Endothelial cell of umbilical vein (primary cell): ENCODE data around the gene TSPEAR. TPM values are rescaled to one million over a fixed set of nuclear protein-coding genes. Genes with fewer than 3 reads are reported as not detected.

Experiments
- BruUV-seq: library from RNA; stranded (reverse); fragments of 400-500 nt; replicated peaks from 2 replicates; lab custom pipeline; 2021; lab: Mats Ljungman, UMichigan
- CTCF ChIA-PET: fragments of 300-600, 350-600 bp; sonication (Branson Sonifier 250); formaldehyde crosslinking; loops from one replicate; lab custom pipeline; 2021; ENCODE audit warnings: antibody characterized with exemption, inconsistent platforms; lab: Charles Lee
- POLR2A ChIA-PET: fragments of 300-600, 350-600 bp; sonication (Branson Sonifier 250); formaldehyde crosslinking; loops from one replicate; lab custom pipeline; 2021; ENCODE audit warnings: antibody characterized with exemption, inconsistent platforms; lab: Charles Lee
- DNase-seq: peaks from one replicate; pipeline ENCODE4 v3.0.0-alpha.2; 2011; ENCODE audit warnings: low read depth, low spot score
- FAIRE-seq: peaks from 2 replicates; lab custom pipeline; 2011; peaks lifted over from hg19 to GRCh38; lab: Jason Lieb, UNC
- H2AFZ ChIP-seq: 2 replicates; pipeline ENCODE4 v1.6.0; 2012; ENCODE audit warnings: low read depth, low read length, control low read depth, inconsistent platforms
- H3K27ac ChIP-seq: 2 replicates; pipeline ENCODE4 v1.5.1; 2011; ENCODE audit warnings: low read depth, mild to moderate bottlenecking, control low read depth, low read length, moderate library complexity; ENCODE audit not compliant: insufficient read depth
- H3K27me3 ChIP-seq, 2 experiments: 2 replicates each; pipeline versions ENCODE4 v1.6.0 to v1.6.1; 2011; ENCODE audit warnings: low read length in 2 of 2, mixed read lengths in 1 of 2; ENCODE audit not compliant: control insufficient read depth in 2 of 2, insufficient read depth in 2 of 2
- H3K36me3 ChIP-seq, 2 experiments: 2 replicates in 1 of 2; 3 replicates in 1 of 2; pipeline ENCODE4 v1.5.1; 2011; ENCODE audit warnings: low read length in 2 of 2, mild to moderate bottlenecking in 1 of 2, moderate library complexity in 1 of 2; ENCODE audit not compliant: control insufficient read depth in 2 of 2, insufficient read depth in 2 of 2; ENCODE audit errors: extremely low read depth in 1 of 2
- H3K4me1 ChIP-seq: 3 replicates; pipeline ENCODE4 v1.5.1; 2011; ENCODE audit warnings: mild to moderate bottlenecking, low read length; ENCODE audit not compliant: control insufficient read depth, insufficient read depth; ENCODE audit errors: extremely low read depth
- H3K4me2 ChIP-seq: 2 replicates; pipeline ENCODE4 v1.6.1; 2011; ENCODE audit warnings: low read length, control low read depth, mixed read lengths; ENCODE audit not compliant: insufficient read depth
- H3K4me3 ChIP-seq, 3 experiments: fragments of 200-600 bp in 1 of 3; sonication (generic), shearing (Covaris generic) in 1 of 3; replicated peaks in 1 of 3; 2 replicates each; pipeline ENCODE4 v1.5.1; 2011 to 2016; ENCODE audit warnings: control low read depth in 3 of 3, low read length in 3 of 3, mild to moderate bottlenecking in 2 of 3, inconsistent platforms in 1 of 3, low read depth in 1 of 3, moderate library complexity in 1 of 3; ENCODE audit not compliant: insufficient read depth in 1 of 3
- H3K79me2 ChIP-seq: 2 replicates; pipeline ENCODE4 v1.6.0; 2012; ENCODE audit warnings: low read length, inconsistent platforms; ENCODE audit not compliant: control insufficient read depth, insufficient read depth
- H3K9ac ChIP-seq: replicated peaks from 2 replicates; pipeline ENCODE3; 2011; ENCODE audit warnings: low read length, control low read depth; ENCODE audit not compliant: insufficient read depth; ENCODE audit errors: extremely low read depth
- H3K9me1 ChIP-seq: replicated peaks from 3 replicates; pipeline ENCODE4 v1.6.0; 2011; ENCODE audit warnings: mild to moderate bottlenecking, low read length; ENCODE audit not compliant: control insufficient read depth, insufficient read depth; ENCODE audit errors: extremely low read depth
- H3K9me3 ChIP-seq: replicated peaks from 2 replicates; pipeline ENCODE4 v1.5.1; 2012; ENCODE audit warnings: low read length, inconsistent platforms; ENCODE audit not compliant: control insufficient read depth, insufficient read depth
- H4K20me1 ChIP-seq: replicated peaks from 2 replicates; pipeline ENCODE3; 2011; ENCODE audit warnings: mild to moderate bottlenecking, low read length; ENCODE audit not compliant: control insufficient read depth, insufficient read depth; ENCODE audit errors: extremely low read depth
- CTCF ChIP-seq, 2 donors: IDR thresholded peaks; 1 replicate in 1 of 2; 2 replicates in 1 of 2; pipeline ENCODE4 v1.5.1; 2011; ENCODE audit warnings: low read length in 2 of 2, mild to moderate bottlenecking in 2 of 2, moderate library complexity in 2 of 2, control low read depth in 1 of 2, inconsistent platforms in 1 of 2, low read depth in 1 of 2; ENCODE audit not compliant: insufficient read depth in 1 of 2; ENCODE audit errors: extremely low read depth in 1 of 2
- EZH2 ChIP-seq: IDR thresholded peaks from 2 replicates; pipeline ENCODE4 v1.6.1; 2012; ENCODE audit warnings: borderline replicate concordance, low read depth, mild to moderate bottlenecking, moderate library complexity, low read length, inconsistent platforms; ENCODE audit not compliant: severe bottlenecking
- FOS ChIP-seq: IDR thresholded peaks from 2 replicates; pipeline ENCODE4 v1.6.1; 2011; ENCODE audit warnings: mild to moderate bottlenecking, low read length, moderate library complexity, borderline replicate concordance; ENCODE audit not compliant: insufficient read depth
- GATA2 ChIP-seq: IDR thresholded peaks from 2 replicates; pipeline ENCODE4 v1.7.0; 2011; ENCODE audit warnings: low read depth, mild to moderate bottlenecking, moderate library complexity, mixed read lengths, low read length; ENCODE audit not compliant: insufficient read length, insufficient read depth
- JUN ChIP-seq: IDR thresholded peaks from 2 replicates; pipeline ENCODE4 v1.6.1; 2011; ENCODE audit warnings: borderline replicate concordance, low read depth; ENCODE audit not compliant: insufficient read length, insufficient read depth
- MAX ChIP-seq: IDR thresholded peaks from 2 replicates; pipeline ENCODE4 v1.6.1; 2011; ENCODE audit not compliant: insufficient read depth, insufficient read length
- MYC ChIP-seq: IDR thresholded peaks from one replicate; pipeline ENCODE4 v1.6.1; 2011; ENCODE audit warnings: mild to moderate bottlenecking, low read depth, low read length
- POLR2A ChIP-seq: IDR thresholded peaks from 2 replicates; pipeline ENCODE4 v1.6.1; 2012; ENCODE audit warnings: low read depth, mild to moderate bottlenecking, control low read depth, low read length
- POLR2AphosphoS5 ChIP-seq: IDR thresholded peaks from 2 replicates; pipeline ENCODE4 v1.6.1; 2012; ENCODE audit warnings: low read depth, mild to moderate bottlenecking, control low read depth, low read length, moderate library complexity; ENCODE audit not compliant: insufficient read depth
- dilution Hi-C: fragments of 300-500 bp; cut with MboI; formaldehyde crosslinking; loops from one replicate; pipeline ENCODE4 v1.15.0; 2019; ENCODE audit warnings: low sequenced_read_pairs; ENCODE audit not compliant: extremely low pct_ligation_motif_present
- intact Hi-C: fragments of 100-400 bp; cut with micrococcal nuclease; formaldehyde crosslinking; loops from one replicate; pipeline ENCODE4 v1.10.0; 2022
- polyA plus RNA-seq, 4 experiments: library from polyadenylated mRNA; depleted of rRNA in 3 of 4; stranded (reverse) in 3 of 4; unstranded in 1 of 4; fragments of >200 nt; gene quantifications; 2 replicates each; pipeline versions ENCODE4 v1.2.1 to v1.2.3, GENCODE V29; 2011 to 2012; ENCODE audit warnings: missing spikeins in 1 of 4
- total RNA-seq: library from RNA; stranded (reverse); gene quantifications from 2 replicates; pipeline ENCODE4 v1.2.3, GENCODE V29; 2021

The TSPEAR gene
- total and polyA plus RNA-seq, 2 donors (not counting 3 experiments of a cell fraction or from before 2014, with no cell fraction given): 0.01 TPM; not detected in 1

GRCh38 chr21:44713846-44714245 lies 2.5 kb upstream of the TSPEAR start:
- Histone ChIP-seq H3K4me3 (no peak overlapping the region), H3K9me1 (no peaks in the 10 kb centered on the region), H3K79me2 (no peaks in the 10 kb centered on the region), H4K20me1 (no peaks in the 10 kb centered on the region), H2AFZ (no peak overlapping the region), H3K36me3 (no peaks in the 10 kb centered on the region), H3K27me3 (peaks cover 65 to 89% of the 10 kb centered on the region in 2 experiments), H3K4me2 (no peak overlapping the region), H3K9ac (no peak overlapping the region), H3K4me1 (peaks cover 5% of the 10 kb centered on the region), H3K9me3 (no peaks in the 10 kb centered on the region), H3K27ac (no peak overlapping the region)
- FAIRE-seq: no peak
- intact Hi-C loops: no loop called here
- dilution Hi-C loops: no loop called here
- TF ChIP-seq JUN (no peak), FOS (no peak), POLR2A (no peak), GATA2 (no peak), MYC (no peak), EZH2 (no peak), MAX (no peak), POLR2AphosphoS5 (no peak)
- no TSS peak for BruUV-seq
- DNase-seq: no peak
- CTCF ChIA-PET: interaction anchor here (0.8 to 1.1 kb wide), 2 partner anchors 50 to 80 kb away, joined by 3 read pairs; no protein-coding TSS in a partner anchor
- POLR2A ChIA-PET: no interaction called here

- peaks cover 66 to 89% of the 10 kb centered on the region in 2 experiments for H3K27me3 ChIP-seq
- dilution Hi-C loops (no loop called here), intact Hi-C loops (no loop called here)
- H3K4me3 ChIP-seq: no peak overlapping the region
- FAIRE-seq: no peak
- no peaks in the 10 kb centered on the region for H3K9me1 ChIP-seq
- no peaks in the 10 kb centered on the region for H3K79me2 ChIP-seq
- H3K4me1 ChIP-seq: peaks cover 5% of the 10 kb centered on the region
- ChIA-PET CTCF (interaction anchor here (0.8 to 1.1 kb wide), 2 partner anchors 49 to 80 kb away, joined by 3 read pairs; no protein-coding TSS in a partner anchor), POLR2A (no interaction called here)
- DNase-seq: no peak
- no peak overlapping the region for H3K4me2 ChIP-seq
- no peaks in the 10 kb centered on the region for H4K20me1 ChIP-seq
- no TSS peak for BruUV-seq
- no peak overlapping the region for H3K27ac ChIP-seq
- no peak overlapping the region for H2AFZ ChIP-seq
- no peak for TF ChIP-seq GATA2
- no peak for TF ChIP-seq POLR2A
- no peak for TF ChIP-seq JUN
- no peak for TF ChIP-seq POLR2AphosphoS5
- TF ChIP-seq MAX: no peak
- TF ChIP-seq CTCF (IDR thresholded peaks at IDR 0.05; ENCODE audit: extremely low read depth in 1 of 2, insufficient read depth in 1 of 2, low read depth in 1 of 2, low read length in 2 of 2): no peak
- no peak for TF ChIP-seq MYC
- TF ChIP-seq FOS: no peak
- no peak for TF ChIP-seq EZH2
- no peak overlapping the region for H3K9ac ChIP-seq
- H3K36me3 ChIP-seq: no peaks in the 10 kb centered on the region
- no peaks in the 10 kb centered on the region for H3K9me3 ChIP-seq
Observed at GRCh38 chr21:44713130-44713529, 1.8 kb upstream of the TSPEAR start.
